A549 treated with GW870086 at 1 μM for 4 hours (cell line): ENCODE measurements around the gene PRB3. TPM values are rescaled to one million over a fixed set of nuclear protein-coding genes. Genes with fewer than 3 reads are reported as not detected.

Source experiments
- total RNA-seq: library from RNA; stranded (reverse); fragments of 200-300 nt; extraction: Qiagen RNA extraction; gene quantifications from 5 replicates; pipeline ENCODE4 v1.2.3, GENCODE V29; 2022; ENCODE audit warnings: low read depth

Gene PRB3
- not detected in 5 replicates for total RNA-seq

GRCh38 chr12:11269607-11270006 is at the start of gene PRB3:
TSS of gene PRB3 (minus strand) at chr12:11269707. CDS start at chr12:11269669, 38 bp downstream.

GRCh38 chr12:11310336-11310735 is 40.8 kb upstream of the PRB3 start, which contains the start of gene PRB4:
TSS of gene PRB4 (minus strand) at chr12:11310436. CDS start at chr12:11310398, 38 bp downstream.

Other genes starting within 250 kb of the PRB3 start
- 0.15 TPM in 1 of 5 replicates, not detected in the others for gene TAS2R19, start 247.1 kb downstream of the PRB3 start, total RNA-seq
- gene TAS2R31, start 238.3 kb downstream of the PRB3 start, total RNA-seq = 0.13 to 0.15 TPM in 2 of 5 replicates, not detected in the others
- gene TAS2R46, start 207.4 kb downstream of the PRB3 start, total RNA-seq = not detected in 5 replicates
- not detected in 5 replicates for gene TAS2R43, start 177.4 kb downstream of the PRB3 start, total RNA-seq
- gene TAS2R30, start 135.1 kb downstream of the PRB3 start, total RNA-seq = not detected in 5 replicates
- 7.9 to 8.9 TPM (median 8.3 TPM) in 5 replicates for gene SMIM10L1, start 98.5 kb downstream of the PRB3 start, total RNA-seq
- gene TAS2R42, start 82.8 kb downstream of the PRB3 start, total RNA-seq = not detected in 5 replicates
- not detected in 5 replicates for gene PRB4, start 40.7 kb upstream of the PRB3 start, total RNA-seq
- not detected in 5 replicates for gene PRB2, start 125.9 kb upstream of the PRB3 start, total RNA-seq